Right lobe of liver (tissue), 6 donors: ENCODE results near the gene EHBP1L1. TPM values are rescaled to one million over a fixed set of nuclear protein-coding genes. Genes with fewer than 3 reads are reported as not detected.

ENCODE experiments used
- ATAC-seq, 4 donors: fragments of 200-7000 bp; cut with Tn5 transposase; one replicate each; pipeline ENCODE4 v1.9.1; 2020; ENCODE audit warnings: mild to moderate bottlenecking in 4 of 4, moderate library complexity in 4 of 4
- DNase-seq, 3 donors: peaks; one replicate each; pipeline ENCODE4 v3.0.0-alpha.2; 2020
- H3K27ac ChIP-seq, 3 donors: fragments of 200-600 bp; one replicate each; pipeline ENCODE4 v1.8.0; 2022
- H3K27me3 ChIP-seq, 2 donors: fragments of 200-600 bp; one replicate each; pipeline ENCODE4 v1.8.0; 2022
- H3K36me3 ChIP-seq, 4 donors: fragments of 200-600 bp; sonication (generic) in 1 of 4; one replicate each; pipeline versions ENCODE4 v1.5.1 to v1.8.0; 2017 to 2022; ENCODE audit warnings: control low read depth in 1 of 4
- H3K4me1 ChIP-seq, 4 donors: fragments of 200-600 bp; sonication (generic) in 1 of 4; one replicate each; pipeline versions ENCODE4 v1.5.1 to v1.8.0; 2017 to 2022; ENCODE audit warnings: control low read depth in 1 of 4
- H3K4me3 ChIP-seq, 3 donors: fragments of 200-600 bp; one replicate each; pipeline ENCODE4 v1.8.0; 2022
- H3K9me3 ChIP-seq, 4 donors: fragments of 200-600 bp; sonication (generic) in 1 of 4; one replicate each; pipeline versions ENCODE4 v1.5.1 to v1.8.0; 2017 to 2022; ENCODE audit warnings: control low read depth in 1 of 4
- POLR2A ChIP-seq: fragments of 450-650 bp; IDR thresholded peaks from one replicate; pipeline ENCODE4 v1.6.1; 2017; ENCODE audit warnings: antibody characterized with exemption, mild to moderate bottlenecking
- WGBS: methylation state at CpG from one replicate; pipeline ENCODE4 v1.1.6; 2018; ENCODE audit warnings: low coverage, low lambda C conversion rate; ENCODE audit not compliant: insufficient coverage; ENCODE audit errors: missing lambda C conversion rate; 5-methylcytosine and 5-hydroxymethylcytosine counted together
- intact Hi-C, 2 donors: fragments of 100-400 bp; cut with DNase I; formaldehyde crosslinking; loops; one replicate each; pipeline versions ENCODE4 v1.11.2 to v1.14.1; 2022
- total RNA-seq, 6 experiments: library from RNA; depleted of rRNA in 2 of 6; stranded (reverse); fragments of >200 nt in 2 of 6; fragmentation: NEBNext Ultra II Directional in 3 of 6; extraction: Animal tissue kit (Norgen Biotek cat#: 25700) in 3 of 6; gene quantifications; one replicate each; pipeline versions ENCODE4 v1.1.0 to v1.2.4, GENCODE V29; 2016 to 2023
- TF ChIP-seq, protein P1 (sequence below), 4 donors: fragments of 200-600 bp in 3 of 4; fragments of 450-650 bp in 1 of 4; IDR thresholded peaks; one replicate each; pipeline versions ENCODE4 v1.5.1 to v1.8.0; 2016 to 2022; ENCODE audit warnings: antibody characterized with exemption in 4 of 4, mild to moderate bottlenecking in 2 of 4
- donor health status: DM: no; HTN: yes; CAD: no.
- donor health status: DM: no; HTN: no; CAD: no.
- donor health status: DM: no; HTN: no; CAD: no.
- donor health status: DM: no; HTN: yes; CAD: no.
- donor health status: DM: no; HTN: yes; CAD: no.

The EHBP1L1 gene
- total RNA-seq, 6 experiments from 2014 or later = 10.0 to 29.9 (median 13.7) TPM

GRCh38 chr11:65630215-65630614 is 54.4 kb downstream of the EHBP1L1 start:
- ATAC-seq (no peak), DNase-seq (no peak)
- Histone ChIP-seq H3K27ac (no peak overlapping the region), H3K4me1 (peaks cover 0 to 10% (median 4%) of the 10 kb centered on the region in 4 donors), H3K27me3 (no peaks in the 10 kb centered on the region), H3K36me3 (peaks cover 0 to 60% (median 20%) of the 10 kb centered on the region in 4 donors), H3K9me3 (no peaks in the 10 kb centered on the region), H3K4me3 (no peak overlapping the region)
- no CpG with 5 or more reads among the region's 11 CpGs for WGBS
- intact Hi-C loops = no loop called here
- TF ChIP-seq, protein P1, sequence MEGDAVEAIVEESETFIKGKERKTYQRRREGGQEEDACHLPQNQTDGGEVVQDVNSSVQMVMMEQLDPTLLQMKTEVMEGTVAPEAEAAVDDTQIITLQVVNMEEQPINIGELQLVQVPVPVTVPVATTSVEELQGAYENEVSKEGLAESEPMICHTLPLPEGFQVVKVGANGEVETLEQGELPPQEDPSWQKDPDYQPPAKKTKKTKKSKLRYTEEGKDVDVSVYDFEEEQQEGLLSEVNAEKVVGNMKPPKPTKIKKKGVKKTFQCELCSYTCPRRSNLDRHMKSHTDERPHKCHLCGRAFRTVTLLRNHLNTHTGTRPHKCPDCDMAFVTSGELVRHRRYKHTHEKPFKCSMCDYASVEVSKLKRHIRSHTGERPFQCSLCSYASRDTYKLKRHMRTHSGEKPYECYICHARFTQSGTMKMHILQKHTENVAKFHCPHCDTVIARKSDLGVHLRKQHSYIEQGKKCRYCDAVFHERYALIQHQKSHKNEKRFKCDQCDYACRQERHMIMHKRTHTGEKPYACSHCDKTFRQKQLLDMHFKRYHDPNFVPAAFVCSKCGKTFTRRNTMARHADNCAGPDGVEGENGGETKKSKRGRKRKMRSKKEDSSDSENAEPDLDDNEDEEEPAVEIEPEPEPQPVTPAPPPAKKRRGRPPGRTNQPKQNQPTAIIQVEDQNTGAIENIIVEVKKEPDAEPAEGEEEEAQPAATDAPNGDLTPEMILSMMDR (IDR thresholded peaks at IDR 0.05) = no peak
- TF ChIP-seq POLR2A = no peak

DNA sequence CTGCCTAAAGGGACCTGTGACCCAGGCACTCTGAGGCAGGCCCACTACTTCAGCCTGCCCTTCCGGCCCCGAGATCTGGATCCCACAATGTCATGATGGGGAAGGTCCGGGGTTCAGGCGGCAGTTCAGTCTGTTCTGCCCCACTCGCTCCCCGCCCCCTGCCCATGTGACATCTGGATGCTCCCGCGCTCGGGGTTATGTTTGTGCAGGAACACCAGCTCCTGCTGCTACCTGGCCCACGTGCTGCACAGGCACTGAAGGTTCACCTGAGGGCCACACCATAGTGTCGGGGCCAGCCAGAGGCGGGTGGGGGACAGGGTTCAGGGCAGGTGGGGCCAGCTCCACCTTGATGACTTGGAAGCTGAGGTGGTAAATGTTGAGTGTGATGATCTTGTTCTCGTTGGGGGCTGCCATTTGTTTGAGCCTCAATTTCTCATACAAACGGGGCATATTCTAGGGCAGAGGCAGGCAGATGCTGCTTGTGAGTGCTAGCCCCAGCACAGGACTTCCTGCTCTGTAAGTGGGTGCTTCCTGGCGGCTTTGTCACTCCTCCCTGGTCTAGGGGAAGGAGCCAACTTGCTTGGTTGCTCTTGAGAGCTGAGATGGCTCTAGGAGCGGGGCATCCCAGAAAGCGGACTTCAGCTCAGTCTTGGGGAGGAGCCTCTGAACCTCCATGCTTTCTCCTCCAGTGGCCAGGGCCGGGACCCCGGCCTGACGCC is 57.7 kb downstream of the EHBP1L1 start:
- Histone ChIP-seq H3K27me3 (no peaks in the 10 kb centered on the region), H3K9me3 (no peaks in the 10 kb centered on the region), H3K4me3 (no peak overlapping the region), H3K27ac (no peak overlapping the region), H3K36me3 (peaks cover 0 to 46% (median 13%) of the 10 kb centered on the region in 4 donors), H3K4me1 (peaks cover 0 to 30% (median 7%) of the 10 kb centered on the region in 4 donors)
- peak in 3 of 4 donors; percentile 3 to 60 (median 33) for ATAC-seq
- DNase-seq = peak in 2 of 3 donors; percentile 79 to 80
- WGBS = 30% methylated on average over 9 of the region's 20 CpGs
- TF ChIP-seq, protein P1 (IDR thresholded peaks at IDR 0.05) = no peak
- no peak for TF ChIP-seq POLR2A
- intact Hi-C loops = no loop called here

- ATAC-seq (no peak), DNase-seq (no peak)
- H3K4me3 ChIP-seq = no peak overlapping the region
- H3K27ac ChIP-seq = no peak overlapping the region
- WGBS = 40% methylated on average over 1 of the region's 14 CpGs
- intact Hi-C loops = no loop called here
- TF ChIP-seq POLR2A = no peak
- TF ChIP-seq, protein P1 (IDR thresholded peaks at IDR 0.05) = no peak
- H3K36me3 ChIP-seq = peaks cover 0 to 41% (median 13%) of the 10 kb centered on the region in 4 donors
- no peaks in the 10 kb centered on the region for H3K9me3 ChIP-seq
- no peaks in the 10 kb centered on the region for H3K27me3 ChIP-seq
- peaks cover 0 to 31% (median 10%) of the 10 kb centered on the region in 4 donors for H3K4me1 ChIP-seq
These were observed 58.2 kb downstream of the EHBP1L1 start for GRCh38 chr11:65634109-65634436.

DNA sequence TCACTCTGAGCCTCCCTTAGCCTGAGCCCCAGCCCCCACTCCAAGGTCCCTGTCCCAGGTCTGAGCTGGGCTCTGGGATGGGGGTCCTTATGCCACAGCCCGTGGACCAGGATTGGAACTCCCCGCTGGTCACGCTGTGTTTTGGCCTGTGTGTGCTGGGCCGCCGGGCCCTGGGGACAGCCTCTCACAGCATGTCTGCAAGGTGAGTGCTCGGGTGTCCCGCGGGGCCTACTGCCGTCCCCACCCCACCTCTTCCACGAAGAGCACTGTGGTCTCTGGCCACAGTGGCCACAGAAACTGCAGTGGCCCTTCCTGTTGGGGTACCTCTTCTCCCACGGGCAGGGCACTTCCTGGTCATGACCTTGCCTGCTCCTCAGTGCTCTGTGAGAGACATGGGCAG is 58.6 kb downstream of the EHBP1L1 start:
- H3K36me3 ChIP-seq = peaks cover 0 to 37% (median 13%) of the 10 kb centered on the region in 4 donors
- WGBS = no CpG with 5 or more reads among the region's 11 CpGs
- DNase-seq (no peak), ATAC-seq (no peak)
- no peak overlapping the region for H3K4me3 ChIP-seq
- no peaks in the 10 kb centered on the region for H3K27me3 ChIP-seq
- no peaks in the 10 kb centered on the region for H3K9me3 ChIP-seq
- intact Hi-C loops = no loop called here
- no peak overlapping the region for H3K27ac ChIP-seq
- no peak for TF ChIP-seq POLR2A
- TF ChIP-seq, protein P1 (IDR thresholded peaks at IDR 0.05) = no peak
- H3K4me1 ChIP-seq = peaks cover 0 to 31% (median 11%) of the 10 kb centered on the region in 4 donors
